Limb (tissue), 2 donors: ENCODE results near the gene ALG12.

Experiments
- DNase-seq, 2 donors: peaks; one replicate each; pipeline ENCODE4 v3.0.0-alpha.2; 2016; ENCODE audit errors: extremely low spot score in 2 of 2

ALG12 gene

DNA sequence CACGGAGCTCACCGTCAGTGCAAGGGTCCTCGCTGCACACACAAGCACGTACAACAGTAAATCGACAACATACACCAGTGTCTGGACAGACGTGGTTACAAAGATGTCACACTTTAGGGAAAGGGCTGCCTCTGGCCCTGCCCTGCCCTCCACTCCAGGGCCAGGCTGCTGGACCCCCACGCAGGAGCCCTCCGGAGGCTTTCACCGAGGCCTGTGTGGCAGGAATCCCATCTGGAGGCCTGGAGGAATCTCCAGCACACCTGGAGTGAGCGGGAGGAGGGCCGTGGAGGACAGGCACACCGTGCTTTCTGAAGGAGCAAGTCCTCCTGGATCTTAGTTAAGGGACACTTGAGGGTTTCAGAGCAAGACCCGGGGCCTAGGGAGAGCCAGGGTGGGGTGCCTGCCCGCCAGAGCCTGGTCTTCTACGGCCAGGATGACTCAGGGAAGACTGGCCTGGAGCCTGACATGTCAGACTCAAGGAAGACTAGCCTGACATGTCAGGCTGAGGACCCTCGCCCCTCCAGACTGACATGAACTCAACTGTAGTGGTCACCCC, 40.2 kb upstream of the ALG12 start:
- no peak for DNase-seq

DNA sequence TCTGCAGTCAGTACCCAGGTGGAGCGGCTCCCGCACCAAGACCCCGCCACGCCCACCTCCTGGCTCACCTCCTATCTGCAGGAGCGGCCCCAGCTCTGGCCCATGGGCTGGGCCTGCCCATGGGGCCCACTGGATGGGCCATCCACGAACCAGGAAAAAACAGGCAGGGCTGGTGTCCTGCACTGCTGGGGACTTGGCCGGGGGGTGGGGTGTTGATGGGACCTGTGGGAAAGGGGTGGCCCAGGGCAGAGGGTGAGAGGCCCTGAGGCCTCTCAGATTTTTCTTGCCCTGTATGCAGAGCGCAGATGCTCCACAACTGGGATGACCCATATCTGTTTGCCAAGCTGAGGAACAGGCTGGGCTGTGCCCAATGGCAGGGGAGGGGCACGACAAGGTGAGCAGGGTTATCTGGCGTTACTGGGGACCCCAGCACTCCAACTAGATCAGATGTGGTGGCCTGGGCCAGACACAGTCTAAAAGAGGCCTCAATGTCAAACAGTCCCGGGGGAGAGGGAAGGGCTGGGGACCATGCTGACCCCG, 39.7 kb upstream of the ALG12 start:
- no peak for DNase-seq

DNA sequence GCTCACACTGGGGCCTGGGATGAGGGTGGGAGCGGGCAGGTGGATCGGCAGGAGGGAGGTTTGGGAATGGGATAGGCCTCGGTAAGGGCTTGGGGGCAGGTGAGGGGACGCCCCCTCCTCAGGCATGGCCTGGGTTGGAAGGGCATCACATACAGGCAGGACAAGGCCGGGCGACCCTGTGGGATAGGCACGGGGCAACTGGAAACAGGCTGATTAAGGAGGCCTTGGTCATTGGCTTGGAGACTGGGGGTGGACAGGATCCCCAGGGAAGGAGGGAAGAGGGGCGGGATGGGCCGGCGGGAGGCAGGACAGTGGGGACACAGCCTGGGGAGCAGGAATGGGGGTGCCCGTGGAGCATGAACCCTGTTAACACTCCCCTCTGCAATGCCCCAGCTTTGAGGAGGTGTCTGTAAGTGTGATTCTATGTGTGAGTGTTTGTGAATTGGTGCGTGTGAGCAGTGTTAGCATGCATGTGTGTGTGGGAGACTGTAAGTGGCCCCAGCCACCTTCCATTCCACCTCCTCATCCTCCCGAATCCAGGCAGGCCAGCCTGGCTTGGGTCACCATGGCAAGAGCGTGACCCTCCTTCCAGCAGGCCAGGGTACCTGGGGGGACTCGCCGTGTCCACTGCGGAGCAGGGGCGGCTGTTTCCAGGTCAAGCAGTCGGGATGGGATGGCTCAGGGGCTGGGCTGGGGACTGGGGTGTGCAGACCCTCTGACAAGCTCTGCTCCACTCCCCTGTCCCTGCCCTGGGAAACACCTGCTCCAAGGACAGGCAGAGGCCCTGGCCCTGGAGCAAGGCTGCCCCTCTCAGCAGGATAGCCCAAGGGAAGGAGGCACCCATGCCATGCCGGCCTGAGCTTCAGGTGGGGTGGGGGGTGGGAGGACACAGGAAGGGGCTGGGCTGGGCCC, 38.9 kb upstream of the ALG12 start:
- no peak for DNase-seq

DNA sequence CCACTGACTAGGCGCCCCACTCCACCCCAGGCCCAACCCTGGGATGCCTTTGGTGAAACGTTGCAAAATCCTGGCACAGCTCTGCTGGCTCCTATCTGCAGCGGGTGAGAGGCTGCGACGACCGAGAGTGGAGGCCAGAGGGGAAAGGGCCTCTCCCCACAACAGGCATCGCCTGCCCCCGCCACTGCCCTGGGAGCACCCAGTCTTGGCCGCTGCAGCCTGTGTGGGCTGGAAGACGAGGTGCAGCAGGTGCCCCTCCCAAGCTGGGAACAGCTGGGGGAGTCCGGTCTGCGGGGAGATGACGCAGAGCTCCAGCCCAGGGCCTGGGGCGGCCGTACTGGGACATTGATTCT, 38.2 kb upstream of the ALG12 start:
- no peak for DNase-seq

DNA sequence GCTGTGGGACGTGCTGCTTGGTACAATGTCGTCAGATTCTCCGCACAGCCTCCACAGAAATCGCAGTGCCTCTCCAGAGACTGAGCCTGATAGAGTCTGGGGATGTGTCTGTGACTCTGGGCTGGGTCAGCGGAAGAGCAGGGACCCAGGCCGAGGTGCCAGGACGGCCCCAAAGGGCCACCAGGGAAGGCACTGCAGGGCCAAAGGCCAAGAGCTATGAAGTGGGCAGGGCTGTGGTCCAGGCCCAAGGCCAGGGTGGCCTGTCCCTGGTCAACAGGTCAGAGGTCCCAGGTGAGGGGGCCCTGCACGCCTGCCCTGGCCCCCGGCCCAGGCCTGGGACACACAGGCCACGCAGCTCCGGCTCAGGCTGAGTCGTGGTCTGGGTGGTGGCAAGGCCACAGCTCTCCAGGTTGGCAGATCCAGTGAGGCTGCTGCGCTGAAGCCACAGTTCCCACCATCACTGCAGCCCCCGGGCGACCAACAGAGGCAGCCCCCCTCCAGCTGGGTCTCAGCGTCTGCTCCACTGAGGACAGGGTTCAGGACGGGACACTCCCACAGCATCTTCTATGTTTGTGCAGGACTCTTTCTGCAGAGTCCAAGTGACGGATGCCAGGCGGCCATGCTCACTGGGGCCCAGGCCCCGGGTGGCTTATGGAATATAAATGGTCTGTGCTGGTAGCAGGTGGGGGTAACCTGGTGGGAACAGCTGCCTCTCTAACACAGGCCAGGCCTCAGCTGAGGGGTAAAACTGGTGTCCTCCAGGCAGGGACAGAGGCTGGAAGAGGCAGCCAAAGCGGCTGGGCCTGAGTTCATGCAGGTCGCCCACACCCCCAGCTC, 37.6 kb upstream of the ALG12 start:
- DNase-seq, result no peak

DNA sequence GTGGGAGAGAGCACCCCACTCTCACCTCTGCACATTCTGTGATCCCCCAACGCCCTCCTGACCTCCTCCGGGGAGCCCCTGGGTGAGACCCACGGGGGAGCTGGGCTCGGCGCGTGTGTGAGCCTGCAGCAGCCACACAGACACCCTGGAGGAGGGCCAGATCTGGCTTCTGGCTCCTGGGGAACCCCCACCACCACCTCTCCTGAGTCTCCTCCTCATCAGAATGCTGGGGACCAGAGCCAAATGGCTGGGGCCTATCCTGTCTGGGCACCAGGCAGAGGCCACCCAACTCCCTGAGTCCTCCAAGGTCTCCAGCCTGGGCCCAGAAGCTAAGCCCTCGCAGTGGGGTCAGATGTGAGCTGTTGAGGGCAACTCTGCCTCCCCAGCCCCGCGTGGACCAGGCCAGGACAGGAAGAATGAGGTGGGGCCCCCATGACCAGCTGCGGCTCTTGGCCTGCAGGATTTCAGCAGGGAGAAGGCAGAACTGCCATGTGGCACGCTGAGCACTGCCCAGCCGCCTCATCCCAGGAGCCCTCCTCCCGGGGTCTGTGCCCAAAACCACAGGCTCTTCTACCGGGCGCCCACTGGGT, 36.8 kb upstream of the ALG12 start:
- no peak for DNase-seq

DNA sequence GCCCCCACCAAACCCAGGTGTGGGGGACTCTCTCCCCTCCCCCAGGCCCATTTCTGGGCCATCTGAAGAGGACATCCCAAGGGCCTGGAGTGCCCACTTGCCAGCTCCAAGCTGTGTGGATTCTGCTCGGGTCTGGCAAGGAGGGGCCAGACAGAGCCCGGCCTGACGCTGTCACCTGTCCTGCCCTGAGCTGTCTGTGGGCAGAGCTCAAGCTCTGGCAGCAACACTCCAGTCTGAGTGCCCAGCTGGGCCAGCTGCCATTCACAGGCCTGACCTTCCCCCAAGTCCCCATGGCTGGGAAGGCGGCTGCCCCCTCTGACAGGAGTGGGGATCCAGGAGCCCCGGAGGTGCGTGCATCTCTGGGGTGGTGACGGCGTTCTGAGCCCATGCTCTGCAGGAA, 36.1 kb upstream of the ALG12 start:
- no peak for DNase-seq

DNA sequence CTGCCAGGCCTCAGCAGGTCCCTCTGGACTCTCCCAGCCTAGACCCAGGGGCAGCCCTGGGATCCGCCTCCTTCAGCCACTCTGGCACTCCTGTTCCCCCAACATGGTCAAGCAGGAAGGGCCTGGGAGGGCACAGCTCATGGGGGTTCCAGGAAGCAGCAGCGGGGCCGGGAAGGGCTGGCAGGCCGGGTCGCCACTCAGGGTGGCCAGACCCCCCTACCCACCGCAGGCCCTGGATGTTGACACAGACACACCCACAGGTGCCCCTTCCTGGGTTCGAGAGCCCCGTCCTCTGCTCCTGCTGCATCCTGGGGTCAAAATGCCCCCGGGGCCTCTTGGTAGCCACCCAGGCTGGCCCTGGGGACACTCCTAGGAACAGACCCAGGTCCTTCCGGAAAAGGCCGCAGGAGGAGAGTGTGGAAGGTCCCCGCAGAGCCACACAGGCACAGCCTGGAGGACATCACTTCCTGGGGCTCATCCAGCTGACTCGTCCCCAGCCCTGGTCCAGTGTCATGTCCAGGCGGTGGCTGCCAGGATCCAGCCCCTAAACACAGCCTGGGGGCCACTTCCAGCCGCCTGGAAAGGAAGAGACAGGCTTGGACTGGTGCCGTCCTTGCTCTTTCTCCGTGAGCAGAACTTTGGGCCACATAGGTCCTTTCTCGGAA, 35.6 kb upstream of the ALG12 start:
- no peak for DNase-seq

DNA sequence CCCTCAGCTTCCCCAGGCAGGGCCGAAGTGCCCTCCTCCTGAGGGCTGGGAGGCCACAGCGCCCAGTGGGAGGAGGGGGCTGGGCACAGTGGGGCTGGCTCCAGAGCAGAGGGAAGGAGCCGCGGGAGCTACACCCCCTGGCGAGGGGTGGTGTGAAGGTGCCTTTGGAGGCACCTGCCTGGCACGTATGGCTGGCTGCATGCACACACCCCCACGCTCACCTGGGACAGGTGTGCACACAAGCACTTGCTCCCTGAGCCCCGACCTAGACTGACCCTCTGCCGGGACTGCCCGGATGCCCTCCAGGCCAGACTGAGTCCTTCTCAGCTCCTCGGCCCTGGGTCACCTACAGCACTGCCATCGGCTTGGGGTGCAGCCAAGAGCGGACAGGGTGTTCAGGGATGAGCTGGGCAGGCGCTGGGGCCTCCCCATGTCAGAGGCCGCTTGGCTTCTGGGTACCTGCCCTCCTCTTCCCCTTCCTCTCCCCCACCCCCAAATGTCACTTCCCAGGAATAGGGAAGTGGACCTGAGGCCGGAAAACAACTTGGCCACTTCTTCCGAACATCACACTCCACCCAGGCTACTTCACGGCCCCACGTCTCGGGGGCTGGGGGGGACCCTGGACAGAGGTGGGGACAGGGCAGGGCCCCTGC, 34.9 kb upstream of the ALG12 start:
- no peak for DNase-seq

DNA sequence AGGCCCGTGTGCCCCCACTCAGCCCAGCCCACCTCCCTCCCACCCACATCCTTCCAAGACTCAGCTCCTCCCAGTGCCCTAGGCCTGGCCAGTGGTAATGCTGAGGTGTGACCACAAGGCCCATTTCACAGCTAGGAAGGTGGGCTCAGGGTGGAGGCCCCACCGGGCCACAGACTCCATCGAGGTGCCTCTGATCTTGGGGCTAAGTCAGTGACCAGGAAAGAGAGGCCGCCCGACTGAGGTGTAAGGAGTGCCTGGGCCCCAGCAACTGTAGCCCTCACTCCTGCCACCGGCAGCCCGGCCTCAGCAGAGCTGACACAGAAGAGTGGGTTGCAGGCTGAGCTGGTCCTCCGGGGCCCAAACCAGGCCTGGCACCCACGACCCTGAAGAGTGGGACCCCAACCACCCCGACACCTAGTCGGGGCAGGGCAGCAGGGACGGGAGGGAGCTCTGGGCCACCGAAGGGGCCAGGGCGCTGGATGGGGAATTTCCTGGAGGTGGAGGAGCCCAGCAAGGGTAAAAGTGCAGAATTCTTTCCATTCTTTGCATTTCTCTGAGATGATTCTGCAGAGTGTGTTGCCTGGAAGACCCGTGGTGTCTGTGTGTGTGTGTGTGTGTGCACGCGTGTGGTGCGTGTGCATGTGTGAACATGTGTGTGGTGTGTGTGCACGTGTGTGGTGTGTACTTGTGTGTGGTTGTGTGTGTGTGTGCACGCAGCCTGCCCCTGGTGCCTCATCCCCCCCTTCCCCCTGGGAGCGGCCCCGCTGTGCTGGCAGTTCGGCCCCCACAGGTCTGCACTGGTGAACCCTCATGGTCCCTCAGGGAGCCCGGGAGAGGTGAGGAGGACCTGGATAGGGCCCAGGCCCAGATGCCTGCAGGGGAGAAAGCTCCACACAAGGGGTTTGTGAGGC, 34.0 kb upstream of the ALG12 start:
- DNase-seq, result no peak

DNA sequence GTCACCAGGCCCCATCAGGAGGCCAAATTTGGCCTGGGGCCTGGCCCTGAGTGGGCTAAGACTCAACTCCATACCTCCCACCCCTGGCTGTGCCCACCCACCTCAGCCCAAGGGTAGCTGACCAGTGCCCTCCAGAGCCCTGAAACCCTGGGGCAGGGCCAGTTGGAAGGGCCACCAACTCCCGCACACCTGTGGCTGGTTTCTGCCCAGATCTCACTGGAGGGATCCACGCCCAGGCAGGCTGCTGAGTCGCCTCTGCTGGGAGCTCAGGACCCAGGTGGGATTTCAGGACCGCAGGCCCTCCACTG, 33.4 kb upstream of the ALG12 start:
- DNase-seq, result no peak

DNA sequence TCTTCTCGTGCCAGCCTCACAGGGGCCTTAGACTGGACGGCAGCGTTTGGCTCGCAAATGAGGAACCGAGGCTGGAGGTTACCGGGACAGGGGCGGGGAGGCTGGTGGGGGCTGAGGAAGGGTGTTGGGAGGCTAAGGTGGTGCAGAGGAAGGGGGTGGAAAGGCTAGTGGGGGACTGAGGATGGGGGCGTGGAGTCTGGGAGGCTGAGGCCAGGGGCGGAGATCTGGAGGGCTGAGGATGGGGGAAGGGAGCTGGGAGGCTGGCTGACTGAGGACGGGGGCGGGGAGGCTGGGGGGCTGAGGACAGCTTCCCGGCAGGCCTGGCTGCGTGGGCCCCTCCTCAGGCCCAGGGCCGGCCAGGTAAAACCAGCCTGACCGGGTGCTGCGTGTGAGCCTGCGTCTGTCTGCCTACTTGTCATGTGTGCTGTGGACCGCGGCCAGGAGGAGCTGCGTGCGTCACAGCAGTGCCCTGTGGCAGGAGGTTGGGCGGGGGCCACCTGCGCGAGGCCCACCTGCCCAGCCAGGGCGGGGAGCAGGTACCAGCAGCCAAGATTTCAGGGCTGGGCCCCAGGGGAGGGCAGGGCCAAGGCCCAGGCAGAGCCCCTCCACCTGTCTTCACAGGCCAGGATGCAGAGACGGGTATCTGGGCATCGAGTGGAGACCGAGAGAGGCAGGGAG, 32.9 kb upstream of the ALG12 start:
- no peak for DNase-seq

DNA sequence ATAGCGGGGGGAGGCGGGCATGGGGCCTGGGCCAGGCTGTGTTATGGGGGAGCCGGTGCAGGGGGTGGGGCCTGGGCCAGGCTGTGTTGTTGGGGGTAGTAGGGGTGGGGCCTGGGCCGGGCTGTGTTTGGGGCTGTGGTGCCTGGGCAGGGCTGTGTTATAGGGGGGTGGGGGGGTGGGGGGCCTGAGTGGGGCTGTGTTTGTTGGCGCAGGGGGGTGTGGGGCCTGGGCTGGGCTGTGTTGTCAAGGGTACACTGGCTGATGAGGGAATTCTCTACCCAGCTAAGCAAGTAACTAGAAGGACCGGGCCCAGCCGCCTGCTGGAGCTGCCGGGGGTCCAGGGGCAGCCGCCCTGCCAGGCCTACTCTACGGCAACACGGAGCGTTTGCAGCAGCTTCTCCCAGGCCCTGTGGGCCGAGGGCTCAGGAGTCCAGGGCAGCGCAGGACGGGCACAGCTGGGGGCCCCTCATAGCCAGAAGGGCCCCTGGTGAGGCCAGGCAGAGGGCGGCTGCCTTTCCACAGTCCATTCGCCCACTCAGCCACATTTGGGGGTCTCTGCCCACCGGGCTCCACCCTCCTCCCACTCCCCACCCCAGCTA, 32.3 kb upstream of the ALG12 start:
- DNase-seq, result no peak

DNA sequence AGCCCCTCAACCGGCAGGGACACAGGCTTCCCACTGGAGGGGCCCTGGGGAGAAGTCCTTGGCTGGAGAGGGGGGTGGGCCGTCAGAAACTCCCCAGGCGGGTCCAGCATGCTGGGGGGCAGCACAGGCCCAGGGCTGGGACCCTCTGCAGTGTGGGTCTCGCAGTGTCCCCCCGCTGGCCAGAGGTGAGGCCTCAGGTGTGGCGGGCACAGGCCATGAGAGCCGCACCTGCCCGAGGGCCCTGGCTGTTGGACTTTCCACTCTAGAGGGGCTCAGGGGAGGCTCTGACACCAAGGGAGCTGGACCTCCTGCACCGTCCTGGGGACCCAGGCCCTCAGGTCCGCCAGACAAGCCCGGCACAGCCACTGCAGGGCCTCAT, 31.7 kb upstream of the ALG12 start:
- no peak for DNase-seq

DNA sequence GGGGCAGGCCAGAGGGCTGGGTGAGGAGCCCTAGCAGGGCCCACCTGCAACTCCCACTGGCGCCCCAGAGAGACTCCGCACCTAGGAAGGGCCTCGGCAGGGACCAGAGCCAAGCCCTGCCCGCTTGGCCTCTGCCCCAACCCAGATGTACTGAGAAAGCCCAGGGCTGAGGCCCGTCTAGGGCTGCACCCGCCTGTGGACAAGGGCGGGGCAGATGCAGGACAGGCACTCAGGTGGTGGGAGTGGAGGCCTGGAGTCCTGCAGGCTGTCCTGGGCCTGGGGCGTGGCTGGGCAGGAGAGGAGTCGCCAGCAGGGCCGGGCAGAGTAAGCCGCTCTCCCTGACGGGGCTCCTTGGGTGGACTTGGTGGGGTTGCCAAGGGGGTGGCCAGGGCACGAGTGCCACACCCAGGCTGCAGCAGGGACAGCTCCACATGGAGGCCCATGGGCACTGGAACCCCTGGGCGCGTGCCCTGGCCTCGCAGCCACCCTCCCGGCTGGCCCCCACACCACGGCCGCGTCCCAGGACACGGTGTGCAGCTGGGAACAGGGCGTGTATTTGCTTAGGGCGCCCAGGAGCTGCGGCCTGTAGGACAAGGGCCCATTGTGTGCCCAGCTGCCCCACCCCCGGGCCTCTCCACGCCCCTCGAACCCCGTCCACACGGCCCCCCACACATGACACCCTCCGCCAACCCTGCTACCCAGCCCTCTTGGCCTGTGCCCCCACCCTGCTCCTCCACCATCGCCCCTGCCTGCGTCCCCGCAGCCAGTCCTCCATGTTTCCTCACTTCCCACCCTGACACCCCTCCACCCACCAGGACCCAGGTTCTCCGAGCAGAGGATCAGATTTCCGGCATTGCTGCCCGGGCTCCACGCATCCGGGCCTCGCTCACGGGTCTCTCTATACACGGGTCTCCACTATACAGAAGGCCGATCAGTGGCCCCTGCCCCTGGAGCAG, 31.0 kb upstream of the ALG12 start:
- DNase-seq, result no peak

DNA sequence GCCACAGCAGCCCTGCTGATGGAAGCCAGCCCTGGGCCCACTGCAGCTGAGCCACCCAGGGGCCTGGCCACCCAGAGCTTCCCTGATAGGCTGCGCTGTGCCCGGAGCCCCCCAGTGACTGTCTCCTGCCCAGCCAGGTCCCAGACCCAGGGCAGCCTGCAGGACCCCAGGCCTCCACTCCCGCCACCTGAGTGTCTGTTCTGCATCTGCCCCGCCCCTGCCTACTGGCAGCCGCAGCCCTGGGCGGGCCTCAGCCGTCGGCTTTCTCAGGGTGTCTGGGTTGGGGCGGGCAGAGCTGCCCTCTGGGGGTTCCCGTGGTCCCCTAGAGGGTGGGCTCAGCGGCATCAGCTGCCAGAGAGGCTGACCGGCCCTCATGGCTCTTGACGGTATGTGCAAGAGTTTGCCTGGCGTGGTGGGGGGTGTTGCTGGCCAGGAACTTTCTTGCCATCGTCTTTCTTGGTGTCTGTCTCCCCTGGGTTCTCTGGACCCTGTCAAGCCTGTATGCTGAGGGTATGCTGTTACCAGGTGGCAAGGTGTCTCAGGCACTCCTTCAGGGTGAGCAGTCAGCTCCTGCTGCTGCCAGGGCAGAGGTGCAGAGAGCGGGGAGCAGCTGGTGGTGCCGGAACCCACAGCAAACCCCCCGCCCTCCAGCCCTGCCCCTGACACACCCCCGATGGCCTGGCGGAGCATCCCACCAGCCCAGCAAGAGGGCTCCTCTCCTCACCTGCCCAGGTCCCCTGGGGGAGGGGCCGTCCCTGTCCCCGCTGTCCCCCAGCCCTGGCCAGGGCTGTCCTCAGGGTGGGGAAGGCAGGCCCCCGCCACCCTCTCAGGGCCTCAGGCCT, 30.1 kb upstream of the ALG12 start:
- no peak for DNase-seq

DNA sequence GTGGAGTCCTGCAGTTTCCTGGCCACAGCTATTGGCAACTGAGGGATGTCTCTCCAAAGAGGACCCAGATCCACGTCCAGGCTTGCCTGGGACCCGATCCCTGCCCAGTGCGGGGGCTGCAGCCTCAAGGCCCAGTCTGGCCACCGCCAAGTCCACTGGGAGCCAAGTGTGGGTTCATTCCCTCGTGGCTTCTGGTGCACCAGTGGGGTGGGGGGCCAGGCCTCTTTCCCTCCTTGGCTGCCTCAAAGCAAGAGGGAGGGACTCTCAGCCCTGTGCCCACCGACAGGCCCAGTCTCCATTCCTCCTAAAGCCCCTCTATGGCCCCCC, 29.0 kb upstream of the ALG12 start:
- DNase-seq, result no peak
